HG03575 (cell line): ENCODE data around the gene HOXC11.

ENCODE experiments used
- ATAC-seq: cut with Tn5 transposase; IDR thresholded peaks from one replicate; pipeline ENCODE4 v1.9.1; 2021; ENCODE audit not compliant: unreplicated experiment, insufficient number of reproducible peaks, low FRiP score; ENCODE audit errors: extremely low read depth

Gene HOXC11

DNA sequence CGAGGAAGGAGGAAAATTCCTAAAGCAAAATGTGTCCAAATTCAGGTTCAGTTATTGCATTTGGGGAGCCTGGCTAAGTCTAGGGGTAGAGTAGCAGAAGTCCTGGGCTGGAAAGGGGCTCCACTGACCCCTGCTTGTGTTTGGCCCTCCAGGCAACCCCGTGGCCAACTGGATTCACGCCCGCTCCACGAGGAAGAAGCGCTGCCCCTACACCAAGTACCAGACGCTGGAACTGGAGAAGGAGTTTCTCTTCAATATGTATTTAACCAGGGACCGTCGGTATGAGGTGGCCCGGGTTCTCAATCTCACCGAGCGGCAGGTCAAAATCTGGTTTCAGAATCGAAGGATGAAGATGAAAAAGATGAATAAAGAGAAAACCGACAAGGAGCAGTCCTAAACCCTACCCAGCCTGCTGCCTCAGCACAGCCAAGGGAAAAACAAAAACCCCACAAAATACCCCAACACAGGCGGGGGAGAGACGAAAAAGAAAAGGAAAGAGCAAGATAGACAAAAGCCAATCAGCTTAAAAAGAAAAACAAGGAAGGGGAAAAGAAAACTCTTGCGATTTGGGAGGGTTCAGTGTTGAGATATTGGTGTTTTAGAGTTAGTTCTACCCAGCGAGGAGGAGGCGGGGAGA lies 29.5 kb downstream of the HOXC11 start:
- ATAC-seq, result no peak

DNA sequence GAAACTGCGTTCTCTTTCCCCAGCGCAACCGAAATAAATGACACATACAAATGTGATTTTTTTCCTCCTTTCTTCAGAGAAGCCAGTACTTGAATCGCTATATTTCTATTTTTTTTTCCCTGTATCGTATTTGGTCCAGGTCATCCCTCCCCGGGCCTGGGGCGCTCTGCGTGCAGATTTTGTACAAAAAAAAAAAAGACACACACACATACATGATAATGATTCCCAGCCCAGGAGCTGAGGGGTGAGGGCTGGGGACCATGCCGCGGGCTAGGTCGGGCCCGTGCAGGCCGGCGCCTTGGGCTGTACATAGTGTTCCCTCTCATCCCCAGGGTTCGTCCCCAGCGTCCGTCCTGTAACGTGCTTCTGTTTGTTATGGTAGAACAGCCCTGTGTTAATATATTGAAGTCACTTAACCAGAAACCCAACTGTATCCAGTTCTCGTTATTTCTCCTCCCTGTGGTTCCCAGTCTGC lies 30.0 kb downstream of the HOXC11 start:
- ATAC-seq, result no peak

DNA sequence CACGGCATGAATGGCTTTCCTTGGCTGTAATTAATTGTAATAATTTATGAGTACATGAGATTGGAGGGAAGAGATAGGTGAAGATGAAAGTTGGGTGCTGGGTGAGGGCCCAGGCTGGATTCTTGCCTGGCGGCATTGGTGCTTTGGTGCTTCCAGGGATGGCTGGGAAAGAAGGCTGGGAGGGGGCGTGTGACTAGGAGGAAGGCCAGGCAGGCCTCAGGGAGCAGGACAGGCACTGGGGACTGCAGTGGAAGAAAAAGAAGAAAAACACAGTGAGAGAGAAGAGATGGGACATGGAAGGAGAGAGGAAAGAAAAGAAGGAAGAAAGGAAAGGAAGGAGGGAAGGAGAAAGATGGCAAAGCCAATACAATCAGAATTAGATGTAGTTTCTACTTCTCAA lies 30.7 kb downstream of the HOXC11 start:
- no peak for ATAC-seq

DNA sequence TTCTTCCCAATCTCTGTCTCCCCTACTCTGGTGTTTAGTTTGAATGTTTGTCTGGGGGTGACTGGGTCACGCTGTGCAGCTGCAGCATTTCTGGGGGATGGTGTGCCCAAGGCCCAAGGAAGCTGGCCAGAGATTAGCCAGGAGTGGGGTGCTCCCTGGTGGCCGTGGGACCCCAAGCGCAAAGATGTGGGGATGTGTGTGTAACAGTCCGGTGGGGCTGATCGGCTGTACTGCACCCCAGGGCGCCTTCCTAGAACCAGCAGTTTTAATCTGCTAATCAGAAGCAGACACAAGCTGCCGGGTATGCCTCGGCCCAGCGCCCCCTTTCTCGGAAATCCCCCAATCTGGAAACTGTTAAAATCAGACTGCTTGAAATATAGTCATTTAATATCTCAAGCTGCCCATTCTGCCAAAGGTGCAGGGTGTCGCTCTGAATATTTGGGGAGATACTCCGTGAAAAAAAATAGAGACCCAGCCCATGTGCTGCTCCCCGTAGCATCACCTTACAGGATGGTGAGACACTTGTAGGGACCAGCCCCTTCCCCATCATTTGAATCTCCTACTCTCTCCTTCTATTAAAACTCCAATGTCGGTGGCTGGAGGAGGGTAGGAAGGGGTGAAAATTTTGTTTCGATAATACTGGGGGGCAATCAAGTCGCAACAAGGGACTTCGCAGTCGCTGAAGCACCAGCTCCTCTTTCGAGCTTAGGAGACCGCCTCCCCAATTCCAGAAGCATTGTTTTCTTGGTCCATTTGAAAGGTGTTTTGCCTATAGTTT lies 31.3 kb downstream of the HOXC11 start:
- no peak for ATAC-seq

DNA sequence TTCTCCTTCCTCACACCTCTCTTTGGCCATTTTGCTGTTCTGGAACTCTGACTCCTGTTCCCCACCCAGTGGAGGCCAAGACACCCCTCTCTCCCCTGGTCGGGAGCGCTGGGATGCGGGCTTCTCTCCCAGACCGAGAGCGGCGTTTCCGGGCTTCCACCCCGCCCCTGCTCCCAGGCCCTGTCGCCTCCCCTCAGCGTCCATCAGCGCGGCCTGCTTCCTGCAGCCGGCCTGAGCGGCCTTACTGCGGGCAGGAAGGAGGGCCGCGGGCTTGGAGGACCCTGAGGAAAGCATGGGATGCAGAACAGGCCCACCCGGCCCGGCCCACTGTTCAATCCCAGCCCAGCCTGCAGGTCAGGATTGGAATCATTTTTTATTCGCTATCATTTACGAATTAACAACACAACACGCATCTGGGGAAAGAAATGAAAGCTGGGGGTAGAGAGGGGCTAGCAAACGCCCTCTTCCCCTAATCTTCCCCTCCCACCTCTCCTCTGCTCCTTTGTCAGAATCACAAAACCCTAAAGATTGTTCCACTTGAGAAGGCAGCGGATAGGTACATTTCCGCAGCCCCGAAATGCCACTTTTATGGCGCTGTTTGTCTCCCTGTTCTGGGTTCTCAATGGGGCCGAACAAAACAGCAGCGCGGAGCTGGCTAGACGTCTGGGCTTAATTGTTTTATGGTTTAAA lies 32.1 kb downstream of the HOXC11 start:
- ATAC-seq, result no peak

DNA sequence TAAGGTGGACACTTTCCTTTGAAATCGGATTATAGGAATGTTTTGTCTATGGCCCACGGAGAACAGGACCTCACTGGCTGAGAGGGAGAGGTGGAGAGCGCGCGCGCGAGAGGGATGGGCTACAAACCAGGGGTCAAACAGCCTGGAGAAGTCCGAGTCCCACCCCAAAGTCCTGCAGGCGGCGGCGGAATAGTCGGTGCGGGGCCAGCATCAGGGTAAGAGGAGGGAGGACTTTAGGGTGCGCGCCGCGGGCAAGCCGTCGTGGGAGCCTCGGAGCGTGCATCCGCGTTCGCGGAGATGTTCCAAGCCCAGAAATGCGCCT lies 32.6 kb downstream of the HOXC11 start:
- ATAC-seq, result no peak

DNA sequence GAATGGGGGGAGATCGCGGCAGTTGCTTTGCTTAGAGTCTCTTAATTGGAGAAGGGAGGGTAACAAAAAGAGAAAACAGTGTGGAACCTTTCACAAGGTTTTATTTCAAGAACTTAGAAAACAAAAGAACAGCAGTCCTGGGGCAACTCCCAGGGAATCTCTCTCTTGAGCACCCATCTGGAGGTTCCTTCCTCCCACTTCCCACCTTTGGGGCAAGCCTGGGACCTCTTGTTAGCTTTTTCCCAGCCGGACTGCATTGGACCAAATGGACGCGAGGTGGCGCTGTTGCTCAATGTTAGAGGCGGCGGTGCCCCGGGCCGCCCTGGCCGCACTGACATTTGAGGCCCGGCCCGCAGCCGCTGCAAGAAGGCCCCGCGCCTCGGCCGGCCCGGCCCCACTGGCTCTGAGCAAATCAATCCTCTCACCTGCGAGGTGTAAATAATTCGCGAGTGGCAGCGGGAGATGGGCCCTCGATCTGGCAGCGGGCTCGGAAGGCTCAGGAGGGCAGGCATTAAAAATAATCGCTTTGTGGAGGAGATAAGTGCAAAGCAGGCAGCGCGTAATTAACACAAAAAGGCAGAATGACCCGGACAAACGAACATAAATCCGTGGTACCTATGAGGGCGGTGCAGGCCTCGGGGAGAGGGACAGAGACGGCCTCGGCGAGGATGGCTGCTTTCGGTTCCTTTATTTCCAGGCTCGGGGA lies 33.1 kb downstream of the HOXC11 start:
- ATAC-seq, result no peak

DNA sequence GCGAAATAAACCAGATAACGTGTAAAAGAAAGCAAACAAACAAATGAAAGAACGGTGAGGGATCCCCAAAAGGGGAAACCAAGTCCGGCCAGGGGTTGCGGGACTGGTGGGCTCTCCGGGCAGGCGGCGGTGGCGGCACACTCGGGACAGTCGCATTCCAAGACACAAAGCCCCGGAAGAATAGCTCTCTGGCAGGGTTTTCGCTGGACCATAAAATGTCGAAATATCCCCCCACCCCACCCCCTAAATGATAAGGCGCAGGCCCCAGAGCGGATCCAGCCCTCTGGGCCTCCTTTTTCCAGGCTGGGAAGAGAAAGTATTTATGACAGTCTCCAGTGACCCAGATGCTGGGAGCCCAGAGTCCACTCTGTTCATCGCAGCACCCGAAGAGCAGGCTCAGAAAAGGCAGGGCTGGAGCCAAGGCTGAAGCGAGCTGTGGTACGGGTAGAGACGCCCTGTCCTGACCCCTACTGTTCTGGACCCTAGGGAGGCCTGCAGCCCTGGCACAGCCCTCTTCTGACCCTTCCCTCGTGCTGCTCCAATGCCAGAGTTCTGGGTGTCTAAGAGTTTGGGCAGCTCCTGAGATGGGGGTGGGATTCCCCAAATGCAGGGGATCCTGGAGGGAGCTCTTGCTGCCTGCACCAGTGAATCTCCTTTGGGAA lies 33.8 kb downstream of the HOXC11 start:
- ATAC-seq, result no peak

DNA sequence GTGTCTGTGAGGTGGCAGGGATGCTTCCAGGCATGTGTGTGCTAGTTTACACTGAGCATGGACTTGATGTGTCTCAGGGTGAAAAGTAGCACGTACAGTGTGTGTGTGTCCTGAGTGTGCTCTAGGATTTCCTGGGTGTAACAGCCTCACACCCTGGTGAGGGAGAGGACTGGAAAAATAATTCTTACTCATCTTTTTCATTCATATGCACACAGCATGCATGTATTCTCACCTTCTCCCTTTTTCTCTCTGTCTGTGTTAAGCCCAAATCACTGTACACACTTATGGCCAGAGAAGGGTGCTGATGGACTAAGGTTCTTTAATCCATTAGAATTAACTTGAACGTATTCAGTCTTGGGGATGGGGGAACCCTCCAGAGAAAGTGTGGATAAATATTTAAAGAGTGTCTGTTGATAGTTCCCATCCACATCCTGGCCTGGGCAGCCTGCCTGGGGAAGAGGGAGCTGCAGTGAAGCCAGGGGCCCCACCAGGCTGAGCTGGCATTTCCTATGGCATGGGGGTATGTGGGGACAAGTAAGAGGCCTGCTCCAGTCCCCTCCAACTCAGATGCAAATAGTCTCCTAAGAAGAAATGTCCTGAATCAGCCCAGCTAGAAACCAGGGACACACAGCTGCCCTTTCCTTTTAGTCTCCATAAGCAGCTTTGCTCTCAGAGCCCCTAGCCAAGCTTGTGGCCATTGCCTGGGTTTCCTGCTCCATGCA lies 34.8 kb downstream of the HOXC11 start:
- no peak for ATAC-seq

DNA sequence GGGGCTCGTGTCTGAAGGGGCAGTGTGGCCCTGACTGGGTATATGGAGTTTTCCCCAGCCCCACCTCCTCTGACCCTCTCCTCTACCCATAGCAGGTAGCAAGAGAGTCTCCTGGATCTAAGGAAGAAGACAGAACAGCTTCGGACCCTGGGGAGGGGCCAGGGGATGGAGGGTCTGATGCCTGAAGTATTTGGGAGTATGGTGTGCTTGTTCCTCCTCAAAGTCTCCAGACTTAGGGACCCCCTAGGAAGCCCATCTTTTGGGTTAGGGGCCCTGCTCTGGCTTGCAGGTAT lies 35.3 kb downstream of the HOXC11 start:
- no peak for ATAC-seq

DNA sequence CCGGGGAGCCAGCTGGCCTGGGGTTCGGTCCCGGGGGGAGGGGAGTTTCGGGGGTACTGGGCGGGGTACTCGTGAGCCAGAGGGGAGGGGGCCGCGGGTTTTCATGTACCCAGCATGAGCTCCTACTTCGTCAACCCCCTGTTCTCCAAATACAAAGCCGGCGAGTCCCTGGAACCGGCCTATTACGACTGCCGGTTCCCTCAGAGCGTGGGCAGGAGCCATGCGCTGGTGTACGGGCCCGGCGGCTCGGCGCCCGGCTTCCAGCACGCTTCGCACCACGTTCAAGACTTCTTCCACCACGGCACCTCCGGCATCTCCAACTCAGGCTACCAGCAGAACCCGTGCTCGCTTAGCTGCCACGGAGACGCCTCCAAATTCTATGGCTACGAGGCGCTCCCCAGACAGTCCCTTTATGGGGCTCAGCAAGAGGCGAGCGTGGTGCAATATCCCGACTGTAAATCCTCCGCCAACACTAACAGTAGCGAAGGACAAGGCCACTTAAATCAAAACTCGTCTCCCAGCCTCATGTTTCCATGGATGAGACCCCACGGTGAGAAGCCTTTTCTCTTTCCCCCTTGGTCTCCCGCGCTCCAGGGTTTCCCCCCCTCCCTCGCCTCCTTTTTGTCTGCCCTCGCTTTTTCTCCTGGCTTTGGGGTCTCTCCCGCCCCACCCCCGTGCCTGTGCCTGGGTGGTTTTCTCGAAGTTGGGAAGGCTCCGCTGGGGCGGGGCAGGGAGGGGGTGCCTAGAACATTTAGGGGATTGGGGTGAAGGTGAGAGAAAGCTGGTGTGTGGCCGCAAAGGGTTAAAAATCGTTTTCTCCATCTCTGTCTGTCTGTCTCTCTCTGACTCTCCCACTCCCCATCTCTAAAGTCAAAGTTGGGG lies 36.5 kb downstream of the HOXC11 start:
- no peak for ATAC-seq

DNA sequence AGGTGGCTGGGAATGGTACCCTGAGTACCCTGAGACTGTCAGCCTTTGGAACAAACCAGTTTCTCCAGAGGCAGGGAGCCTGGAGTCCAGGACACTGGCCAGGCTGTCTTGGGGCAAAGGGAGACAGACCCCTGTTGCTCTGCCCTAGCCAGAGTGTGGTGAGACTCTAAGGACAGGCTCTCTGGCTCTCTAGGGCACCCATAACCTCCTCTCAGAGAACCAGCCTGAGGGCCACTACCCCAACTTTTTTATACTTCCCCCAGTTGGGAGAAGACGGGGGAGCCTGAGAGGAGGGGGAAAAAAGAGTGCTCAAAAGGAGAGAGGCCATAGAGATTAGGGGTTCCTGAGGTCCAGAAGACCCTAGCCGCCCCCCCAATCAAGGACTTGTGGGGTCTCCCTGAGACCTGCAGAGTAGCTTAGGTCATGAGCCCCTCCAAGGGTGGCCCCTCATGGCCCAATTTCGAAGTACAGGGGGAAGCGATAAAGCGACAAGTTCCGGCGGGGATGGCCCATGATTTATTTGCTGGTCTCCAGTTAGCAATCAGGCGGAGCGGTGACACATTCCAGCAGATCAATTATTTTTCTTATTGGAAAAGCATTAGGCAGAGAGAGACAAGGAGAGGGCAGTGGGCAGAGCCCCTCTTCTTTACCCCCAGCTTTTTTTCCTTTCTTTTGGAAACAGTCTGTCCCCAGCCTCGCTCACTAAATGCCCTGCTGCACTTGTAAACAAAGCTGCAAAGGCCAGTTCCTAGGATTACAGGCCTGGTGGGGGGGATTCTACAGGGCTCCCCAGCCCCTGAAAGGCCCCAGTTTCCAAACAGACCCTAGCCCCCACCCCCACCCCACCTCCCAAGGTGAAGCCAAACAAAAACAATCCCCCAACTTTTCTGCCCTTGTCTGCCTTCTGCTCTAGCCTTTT lies 37.4 kb downstream of the HOXC11 start:
- no peak for ATAC-seq

DNA sequence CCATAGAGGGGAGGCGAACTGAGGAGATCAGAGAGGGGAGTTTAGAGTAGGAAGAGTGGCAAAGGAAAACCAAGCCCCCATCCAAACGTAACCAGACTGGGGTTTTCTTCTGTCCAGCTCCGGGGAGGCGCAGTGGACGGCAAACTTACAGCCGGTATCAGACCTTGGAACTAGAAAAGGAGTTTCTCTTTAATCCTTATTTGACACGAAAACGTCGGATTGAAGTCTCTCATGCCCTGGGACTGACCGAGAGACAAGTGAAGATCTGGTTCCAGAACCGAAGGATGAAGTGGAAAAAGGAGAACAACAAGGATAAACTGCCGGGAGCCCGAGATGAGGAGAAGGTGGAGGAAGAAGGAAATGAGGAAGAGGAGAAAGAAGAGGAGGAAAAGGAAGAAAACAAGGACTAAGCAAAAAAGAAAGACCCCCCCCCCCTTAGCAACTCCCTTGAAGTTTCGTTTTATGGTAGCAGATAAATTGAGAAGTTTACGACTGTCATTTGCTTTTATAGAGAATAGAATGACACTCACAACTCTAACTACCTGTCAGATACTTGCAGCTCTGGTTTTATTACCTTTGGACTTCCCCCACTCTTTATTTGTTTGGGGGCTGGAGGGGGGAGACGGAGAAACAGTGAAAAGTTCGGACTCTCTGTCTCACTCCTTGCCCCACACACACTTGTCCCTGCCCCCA lies 38.2 kb downstream of the HOXC11 start:
- no peak for ATAC-seq

DNA sequence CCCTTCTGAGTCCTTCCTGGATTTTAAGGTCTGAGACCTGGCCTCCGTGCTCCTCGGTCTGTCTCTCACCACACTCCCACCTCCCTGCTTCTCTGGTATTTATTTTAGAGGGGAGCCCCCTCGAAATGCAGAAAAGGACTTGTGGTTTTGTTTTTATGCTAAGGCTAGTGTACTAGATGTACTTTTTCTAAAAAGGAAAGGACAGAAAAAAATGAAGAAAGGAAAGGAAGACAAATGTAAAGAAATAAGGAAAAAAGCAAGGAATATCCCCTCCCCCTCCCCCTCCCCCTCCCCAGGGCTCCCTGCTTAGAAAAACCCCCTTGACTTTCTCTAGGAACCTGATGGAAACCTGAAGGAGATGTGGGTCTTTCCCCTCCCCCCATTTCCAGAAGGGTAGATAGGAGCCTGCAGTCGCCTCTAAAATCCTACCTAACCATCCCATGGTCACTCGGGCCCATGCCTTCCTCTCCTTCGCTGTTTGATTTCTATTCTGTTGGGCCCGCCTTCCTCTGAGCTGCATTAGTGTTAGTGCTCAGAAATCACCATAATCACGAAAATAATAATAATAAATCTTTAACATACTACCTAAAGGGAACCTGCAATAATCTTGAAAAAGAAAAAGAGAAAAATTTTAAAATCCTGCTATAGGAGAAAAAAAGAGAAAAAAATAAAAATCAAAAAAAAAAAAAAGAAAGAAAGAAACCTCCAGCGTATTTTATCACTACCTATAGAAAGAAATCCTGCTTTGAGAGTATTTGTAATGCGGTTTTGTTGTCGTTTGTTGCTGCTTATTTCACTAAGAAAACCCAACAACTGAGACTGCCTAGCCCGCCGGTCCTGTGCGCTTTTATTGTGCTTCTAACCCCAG lies 39.0 kb downstream of the HOXC11 start:
- ATAC-seq, result no peak

DNA sequence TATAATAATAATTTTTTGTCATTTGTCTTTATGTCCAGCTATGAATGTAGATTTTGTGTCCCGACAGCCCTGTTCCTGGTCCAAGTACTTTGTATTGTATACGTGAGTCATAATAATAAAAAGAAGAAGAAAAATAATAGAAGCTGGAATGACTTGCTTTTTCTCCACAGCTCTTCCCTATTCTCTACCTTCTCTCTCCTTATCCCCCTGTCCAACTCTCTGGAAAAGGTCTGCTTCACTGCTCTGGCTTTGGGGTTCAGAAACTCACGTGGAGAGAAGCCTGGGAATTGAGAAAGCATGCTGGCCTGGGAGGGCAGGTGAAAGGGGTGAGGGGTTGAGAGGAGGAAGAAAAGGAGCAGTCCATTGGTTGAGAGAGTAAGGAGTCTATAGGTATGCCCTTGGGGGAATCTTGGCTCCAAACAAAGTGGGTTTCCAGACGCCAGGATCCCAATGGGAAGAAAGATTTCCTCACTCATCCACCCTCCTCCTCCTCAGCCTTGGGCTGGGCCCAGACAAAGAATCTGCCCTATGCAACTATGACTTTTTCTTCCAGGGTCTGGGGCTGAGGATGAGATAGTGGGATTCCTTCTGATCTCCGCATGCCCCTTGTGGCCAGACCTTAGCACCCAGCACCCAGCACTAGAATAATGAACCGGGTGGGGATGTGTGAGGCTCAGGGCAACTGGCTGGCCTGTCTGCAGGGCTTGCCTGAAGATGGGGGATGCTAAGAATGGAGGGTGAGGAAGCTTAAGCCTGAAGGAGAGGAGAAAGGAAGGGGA lies 39.9 kb downstream of the HOXC11 start:
- ATAC-seq, result no peak
